HEK293 (cell line): ENCODE results near the gene FLVCR1.

Source experiments
- ZNF521 ChIP-seq: fragments of 450-650 bp; formaldehyde crosslinking; IDR thresholded peaks from 2 replicates; pipeline ENCODE4 v1.5.1; 2017; ENCODE audit warnings: missing biosample characterization, mild to moderate bottlenecking, missing genetic modification characterization
- ZNF777 ChIP-seq: fragments of 450-650 bp; formaldehyde crosslinking; IDR thresholded peaks from 2 replicates; pipeline ENCODE4 v1.5.1; 2017; ENCODE audit warnings: missing biosample characterization, missing genetic modification characterization, borderline replicate concordance

DNA sequence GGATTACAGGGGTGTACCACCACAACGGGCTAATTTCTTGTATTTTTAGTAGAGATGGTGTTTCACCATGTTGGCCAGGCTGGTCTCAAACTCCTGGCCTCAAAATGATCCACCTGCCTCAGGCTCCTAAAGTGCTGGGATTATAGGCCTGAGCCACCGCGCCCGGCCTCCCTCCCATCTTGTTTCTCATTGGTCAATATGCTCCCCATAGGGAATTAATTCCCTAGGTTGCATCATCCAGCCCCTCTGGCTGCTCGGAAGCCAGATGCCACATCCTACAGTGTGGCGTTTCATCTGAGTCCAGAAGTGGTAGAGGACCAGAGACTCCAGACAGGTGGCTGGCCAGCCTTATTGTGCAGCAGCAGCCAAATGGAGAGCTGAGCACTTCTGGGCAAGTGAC is 80.8 kb downstream of the FLVCR1 start:
- TF ChIP-seq ZNF777 (tag by site-specific recombination): no peak
- TF ChIP-seq ZNF521 (tag by site-specific recombination): no peak
